Neuron (in vitro differentiated cells): ENCODE data around the gene POLR1C.

Experiments
- H2AFZ ChIP-seq: one replicate; pipeline ENCODE4 v1.6.1; 2013; ENCODE audit warnings: low read depth, mild to moderate bottlenecking, inconsistent platforms, low read length, moderate library complexity
- H3K27me3 ChIP-seq: one replicate; pipeline ENCODE4 v1.6.1; 2013; ENCODE audit warnings: low read length; ENCODE audit not compliant: insufficient read depth
- H3K36me3 ChIP-seq: one replicate; pipeline ENCODE4 v1.6.1; 2013; ENCODE audit warnings: low read length; ENCODE audit not compliant: insufficient read depth
- H3K4me1 ChIP-seq: one replicate; pipeline ENCODE4 v1.6.1; 2013; ENCODE audit warnings: low read length; ENCODE audit not compliant: insufficient read depth
- H3K4me3 ChIP-seq: 2 replicates; pipeline ENCODE4 v1.5.1; 2013; ENCODE audit warnings: mild to moderate bottlenecking, low read length, moderate library complexity
- H3K9me3 ChIP-seq: one replicate; pipeline ENCODE4 v1.6.1; 2013; ENCODE audit warnings: low read length

The POLR1C gene

GRCh38 chr6:43481075-43481474 is 35.8 kb upstream of the POLR1C start:
- H3K9me3 ChIP-seq, result no peaks in the 10 kb centered on the region
- no peak overlapping the region for H3K4me3 ChIP-seq
- H2AFZ ChIP-seq, result no peak overlapping the region
- no peaks in the 10 kb centered on the region for H3K36me3 ChIP-seq
- no peaks in the 10 kb centered on the region for H3K27me3 ChIP-seq
- peaks cover 20% of the 10 kb centered on the region for H3K4me1 ChIP-seq

GRCh38 chr6:43481591-43482236 is 35.2 kb upstream of the POLR1C start:
- H3K9me3 ChIP-seq, result no peaks in the 10 kb centered on the region
- H3K4me1 ChIP-seq, result peaks cover 20% of the 10 kb centered on the region
- H3K27me3 ChIP-seq, result no peaks in the 10 kb centered on the region
- peaks cover 3% of the 10 kb centered on the region for H3K36me3 ChIP-seq
- no peak overlapping the region for H3K4me3 ChIP-seq
- no peak overlapping the region for H2AFZ ChIP-seq

DNA sequence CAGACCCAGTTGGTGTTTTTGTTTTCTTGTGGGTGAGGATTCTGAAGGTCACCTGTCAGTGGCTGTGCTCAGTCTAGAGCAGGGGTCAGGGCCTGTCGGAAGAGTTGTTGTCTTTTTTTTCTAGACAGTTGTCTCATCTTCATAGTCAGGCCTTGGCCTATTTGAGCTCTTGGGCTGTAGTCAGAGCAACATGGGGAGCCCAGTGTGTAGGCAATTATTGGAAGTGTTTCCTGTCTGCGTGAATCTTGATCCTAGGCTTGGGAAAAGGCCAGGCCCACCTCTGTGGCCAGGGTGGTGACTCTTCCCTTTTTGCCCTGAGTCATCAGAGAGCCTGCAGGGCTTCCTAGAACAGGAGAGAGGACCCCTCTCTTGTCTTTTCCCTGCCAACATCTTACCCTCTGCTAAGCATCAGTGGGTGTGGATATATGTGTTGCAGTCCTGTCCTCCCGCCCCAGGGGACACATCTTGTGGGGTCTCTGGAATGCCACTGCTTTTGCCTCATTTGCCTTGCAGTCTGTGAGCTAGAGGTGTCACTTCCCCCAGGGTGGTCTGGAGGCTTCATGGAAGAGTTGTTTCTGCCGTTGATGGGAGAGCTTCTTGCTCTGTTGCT is 28.1 kb upstream of the POLR1C start:
- peaks cover 6% of the 10 kb centered on the region for H3K36me3 ChIP-seq
- no peak overlapping the region for H3K4me3 ChIP-seq
- no peaks in the 10 kb centered on the region for H3K27me3 ChIP-seq
- H2AFZ ChIP-seq, result no peak overlapping the region
- H3K9me3 ChIP-seq, result no peaks in the 10 kb centered on the region
- H3K4me1 ChIP-seq, result no peaks in the 10 kb centered on the region

DNA sequence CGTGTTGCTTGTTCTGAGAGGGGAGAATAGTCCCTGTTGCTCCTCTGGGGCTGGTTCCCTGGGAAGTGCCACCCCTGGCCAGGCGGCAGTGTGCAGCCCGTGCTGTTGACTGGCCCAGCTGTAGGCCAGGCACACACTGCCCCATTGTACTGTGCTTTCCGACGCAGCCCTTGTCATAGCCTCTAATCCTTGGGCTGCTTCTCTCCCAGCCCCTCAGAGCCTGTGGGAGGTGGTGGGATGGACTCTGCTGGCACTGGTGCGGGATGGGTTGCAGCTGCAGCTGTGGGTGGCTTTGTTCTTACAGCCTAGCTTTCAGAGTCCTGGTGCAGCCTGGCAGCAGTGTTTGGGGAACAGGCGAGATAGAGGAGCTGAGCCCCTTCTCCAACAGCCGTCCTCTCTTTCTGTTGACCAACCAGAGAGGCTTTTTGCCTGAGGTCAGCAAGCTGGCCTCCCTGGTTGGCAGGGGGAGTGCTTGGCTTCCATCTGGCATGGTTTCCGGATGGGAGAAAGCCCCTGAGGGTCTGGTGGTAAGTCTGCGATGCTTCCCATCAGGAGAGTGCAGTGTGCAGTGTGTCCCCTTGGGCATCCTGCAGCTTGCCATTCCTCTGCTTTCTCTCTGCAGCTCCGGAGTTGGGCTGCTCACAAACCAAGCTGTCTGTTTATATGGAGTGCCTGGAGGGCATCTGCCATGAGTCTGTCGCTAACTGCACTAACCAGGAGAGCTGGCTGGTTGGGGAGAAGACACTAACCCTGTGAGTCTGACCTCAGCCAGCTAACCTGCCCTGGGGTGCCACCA is 27.4 kb upstream of the POLR1C start:
- Histone ChIP-seq H3K9me3 (no peaks in the 10 kb centered on the region), H3K27me3 (no peaks in the 10 kb centered on the region)

DNA sequence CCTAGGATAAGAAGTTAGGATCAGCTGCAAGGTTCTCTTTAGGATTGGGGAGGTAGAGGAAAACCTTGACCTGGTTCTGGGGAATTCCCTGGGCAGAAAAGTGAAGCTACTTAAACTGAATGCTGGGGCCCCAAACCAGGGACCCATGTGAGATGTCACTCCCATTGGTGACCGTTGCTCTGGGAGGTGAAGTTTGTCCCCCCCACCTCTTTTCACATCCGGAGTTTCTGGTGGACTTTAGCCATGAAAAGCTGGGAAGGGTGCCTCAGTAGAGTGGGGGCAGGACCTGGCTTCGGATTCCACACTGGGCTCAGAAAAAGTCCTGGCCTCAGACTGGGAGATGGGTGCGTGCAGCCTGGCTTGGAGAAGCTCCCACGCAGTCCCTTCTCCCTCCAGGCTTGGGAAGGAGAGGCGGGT is 26.4 kb upstream of the POLR1C start:
- no peak overlapping the region for H2AFZ ChIP-seq
- no peak overlapping the region for H3K4me3 ChIP-seq
- peaks cover 6% of the 10 kb centered on the region for H3K36me3 ChIP-seq
- H3K27me3 ChIP-seq, result no peaks in the 10 kb centered on the region
- H3K9me3 ChIP-seq, result no peaks in the 10 kb centered on the region
- H3K4me1 ChIP-seq, result no peaks in the 10 kb centered on the region

More for the DNA sequence above, 27.4 kb upstream of the POLR1C start:
- Histone ChIP-seq H3K36me3 (peaks cover 6% of the 10 kb centered on the region), H2AFZ (no peak overlapping the region), H3K4me3 (no peak overlapping the region), H3K4me1 (no peaks in the 10 kb centered on the region)

DNA sequence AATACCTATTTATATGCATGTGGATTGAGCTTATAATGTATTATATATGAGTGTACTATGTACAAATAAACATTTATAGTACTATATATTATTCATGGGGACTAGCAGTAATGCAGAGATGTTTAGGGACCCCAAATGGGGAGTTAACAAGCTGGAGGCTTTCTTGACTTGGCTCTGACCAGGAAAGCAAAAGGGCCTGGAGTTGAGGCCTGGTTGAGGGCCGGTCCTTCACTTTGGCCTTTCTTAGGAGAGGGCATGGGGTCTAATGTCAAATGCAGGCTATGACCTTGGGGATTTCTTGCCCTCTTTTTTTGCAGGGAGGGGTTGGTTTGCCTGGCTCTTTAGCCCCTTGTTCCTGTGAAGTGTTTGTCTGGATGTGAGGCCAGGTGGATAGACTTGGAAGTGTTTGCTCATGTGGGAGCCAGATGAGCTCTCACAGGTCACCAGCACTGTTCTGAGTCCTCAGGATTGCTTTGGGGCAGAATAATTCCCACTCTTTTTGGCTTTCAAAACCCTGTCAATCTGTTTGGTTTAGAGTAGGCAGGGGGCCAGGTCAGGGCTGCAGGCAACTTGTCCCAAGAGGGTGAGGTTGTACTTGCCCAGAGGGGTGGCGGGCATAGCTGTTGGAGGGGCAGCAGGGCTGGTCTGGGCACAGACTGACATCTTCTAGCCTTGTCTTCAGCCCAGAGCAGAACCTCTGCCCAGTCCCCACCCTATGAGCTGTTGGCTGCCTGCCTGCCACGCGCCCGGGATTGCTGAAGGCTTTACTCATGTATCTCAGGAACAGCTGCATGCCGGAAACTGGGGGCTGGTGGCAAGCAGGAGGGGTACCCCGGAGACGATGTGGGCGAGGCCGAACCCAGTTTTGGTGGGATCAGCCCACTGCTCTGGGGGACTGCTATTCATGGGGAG is 24.9 kb upstream of the POLR1C start:
- Histone ChIP-seq H3K9me3 (no peaks in the 10 kb centered on the region), H3K4me3 (no peak overlapping the region), H3K4me1 (no peaks in the 10 kb centered on the region), H3K27me3 (no peaks in the 10 kb centered on the region), H2AFZ (no peak overlapping the region), H3K36me3 (peaks cover 2% of the 10 kb centered on the region)

GRCh38 chr6:43492673-43493072 is 24.2 kb upstream of the POLR1C start:
- H3K9me3 ChIP-seq, result no peaks in the 10 kb centered on the region
- no peak overlapping the region for H3K4me3 ChIP-seq
- H3K36me3 ChIP-seq, result peaks cover 4% of the 10 kb centered on the region
- H3K4me1 ChIP-seq, result no peaks in the 10 kb centered on the region
- H3K27me3 ChIP-seq, result no peaks in the 10 kb centered on the region
- no peak overlapping the region for H2AFZ ChIP-seq

GRCh38 chr6:43493230-43493629 is 23.7 kb upstream of the POLR1C start:
- Histone ChIP-seq H3K4me1 (no peaks in the 10 kb centered on the region), H3K4me3 (no peak overlapping the region), H3K27me3 (no peaks in the 10 kb centered on the region), H3K36me3 (peaks cover 10% of the 10 kb centered on the region), H2AFZ (no peak overlapping the region), H3K9me3 (no peaks in the 10 kb centered on the region)

DNA sequence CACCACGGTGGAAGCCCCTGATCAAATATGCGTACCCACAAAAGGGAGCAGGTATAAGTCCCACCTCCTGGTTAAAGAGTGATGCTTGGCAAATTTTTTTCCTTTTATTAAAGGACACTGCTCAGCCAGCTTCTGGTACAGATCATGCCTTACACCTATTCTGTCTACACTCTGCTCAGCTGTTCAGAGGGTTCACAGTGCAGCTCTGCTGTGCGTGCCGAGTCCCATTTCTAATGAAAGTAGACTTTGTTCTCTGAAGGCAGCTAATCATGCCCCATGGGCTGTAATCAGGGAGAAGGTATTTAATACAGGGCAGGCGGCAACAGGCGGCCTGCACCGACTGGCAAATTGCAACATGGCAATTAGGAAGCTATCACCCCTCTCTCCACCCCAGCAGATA is 23.1 kb upstream of the POLR1C start:
- H2AFZ ChIP-seq, result no peak overlapping the region
- no peak overlapping the region for H3K4me3 ChIP-seq
- no peaks in the 10 kb centered on the region for H3K9me3 ChIP-seq
- no peaks in the 10 kb centered on the region for H3K27me3 ChIP-seq
- H3K36me3 ChIP-seq, result peaks cover 14% of the 10 kb centered on the region
- H3K4me1 ChIP-seq, result no peaks in the 10 kb centered on the region

GRCh38 chr6:43494321-43494720 is 22.6 kb upstream of the POLR1C start:
- H3K9me3 ChIP-seq, result no peaks in the 10 kb centered on the region
- H3K4me3 ChIP-seq, result no peak overlapping the region
- no peaks in the 10 kb centered on the region for H3K27me3 ChIP-seq
- peaks cover 19% of the 10 kb centered on the region for H3K36me3 ChIP-seq
- H3K4me1 ChIP-seq, result no peaks in the 10 kb centered on the region
- H2AFZ ChIP-seq, result no peak overlapping the region

DNA sequence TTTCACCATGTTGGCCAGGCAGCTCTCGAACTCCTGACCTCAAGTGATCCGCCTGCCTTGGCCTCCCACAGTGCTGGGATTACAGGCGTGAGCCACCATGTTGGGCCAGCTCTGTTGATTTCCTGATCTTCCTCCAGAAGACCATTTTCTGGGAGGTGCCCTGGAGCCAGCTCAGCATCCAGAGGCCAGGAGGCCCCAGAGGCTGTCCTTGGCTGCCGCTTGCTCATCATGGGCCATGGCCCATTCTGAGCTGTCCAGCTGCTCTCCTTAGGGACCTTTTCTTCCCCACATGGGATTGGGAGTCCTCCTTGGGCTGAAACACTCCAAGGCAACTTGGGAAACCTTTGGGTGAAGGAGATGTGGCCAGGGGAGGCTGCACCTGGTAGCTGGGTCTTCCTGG is 22.1 kb upstream of the POLR1C start:
- Histone ChIP-seq H3K9me3 (no peaks in the 10 kb centered on the region), H3K36me3 (peaks cover 23% of the 10 kb centered on the region), H2AFZ (no peak overlapping the region), H3K4me1 (no peaks in the 10 kb centered on the region), H3K4me3 (no peak overlapping the region), H3K27me3 (no peaks in the 10 kb centered on the region)

DNA sequence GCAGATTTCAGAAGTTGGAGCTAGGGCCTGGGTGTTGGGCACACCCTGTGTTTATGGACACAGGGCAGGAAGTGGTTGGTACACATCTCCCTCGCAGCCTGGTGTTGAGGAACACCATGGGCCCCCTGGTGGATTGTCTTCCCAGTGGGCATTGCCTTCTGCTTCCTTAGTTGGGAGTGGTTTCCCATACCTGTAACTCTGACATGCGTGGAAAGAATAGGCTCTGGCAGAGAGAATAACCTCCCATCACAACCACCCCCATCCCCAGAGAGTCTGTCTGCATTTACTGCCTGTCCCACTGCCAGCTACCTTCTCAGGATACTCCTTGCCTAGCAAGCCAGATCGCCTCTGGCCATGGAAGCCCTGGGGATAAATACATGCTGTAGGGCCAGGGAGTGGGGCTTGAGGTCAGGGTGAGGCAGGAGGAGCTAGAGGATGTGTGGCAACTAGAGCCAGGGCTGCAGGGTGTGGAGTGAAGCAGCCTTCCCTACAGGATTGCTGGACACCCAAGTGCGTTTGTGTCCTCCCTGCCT is 21.4 kb upstream of the POLR1C start:
- no peaks in the 10 kb centered on the region for H3K9me3 ChIP-seq
- H3K27me3 ChIP-seq, result no peaks in the 10 kb centered on the region
- H3K4me1 ChIP-seq, result no peaks in the 10 kb centered on the region
- H3K36me3 ChIP-seq, result peaks cover 29% of the 10 kb centered on the region
- no peak overlapping the region for H3K4me3 ChIP-seq
- H2AFZ ChIP-seq, result no peak overlapping the region
